Vagina (tissue), 2 donors: ENCODE data around the gene PGM1.

Experiments used
- CTCF ChIP-seq, 3 experiments: fragments of 450-650 bp in 2 of 3; fragments of 200-600 bp in 1 of 3; sonication (generic) in 1 of 3; IDR thresholded peaks; one replicate each; pipeline ENCODE4 v1.5.1; 2017 to 2019; ENCODE audit warnings: antibody characterized with exemption in 3 of 3, mild to moderate bottlenecking in 2 of 3, moderate library complexity in 2 of 3
- POLR2A ChIP-seq, 2 donors: fragments of 450-650 bp; IDR thresholded peaks; one replicate each; pipeline ENCODE4 v1.6.1; 2017; ENCODE audit warnings: antibody characterized with exemption in 2 of 2, mild to moderate bottlenecking in 2 of 2, moderate library complexity in 2 of 2
- POLR2AphosphoS5 ChIP-seq, 2 donors: sonication (generic); formaldehyde crosslinking; IDR thresholded peaks; one replicate each; pipeline ENCODE4 v1.9.0; 2017; ENCODE audit warnings: antibody characterized with exemption in 2 of 2, mild to moderate bottlenecking in 2 of 2, low read depth in 1 of 2; ENCODE audit not compliant: insufficient read depth in 1 of 2

- TF ChIP-seq POLR2A (IDR thresholded peaks at IDR 0.05) (no peak), CTCF (IDR thresholded peaks at IDR 0.05) (no peak), POLR2AphosphoS5 (IDR thresholded peaks at IDR 0.05; ENCODE audit: insufficient read depth in 1 of 2, low read depth in 1 of 2) (no peak)
Observed at GRCh38 chr1:63668298-63668697, 75.1 kb downstream of the PGM1 start.
